ENCODE results near the gene FLT4.

The FLT4 gene

GRCh38 chr5:180611140-180611850, 38.1 kb downstream of the FLT4 start:
- FAIRE-seq, result no peak

DNA sequence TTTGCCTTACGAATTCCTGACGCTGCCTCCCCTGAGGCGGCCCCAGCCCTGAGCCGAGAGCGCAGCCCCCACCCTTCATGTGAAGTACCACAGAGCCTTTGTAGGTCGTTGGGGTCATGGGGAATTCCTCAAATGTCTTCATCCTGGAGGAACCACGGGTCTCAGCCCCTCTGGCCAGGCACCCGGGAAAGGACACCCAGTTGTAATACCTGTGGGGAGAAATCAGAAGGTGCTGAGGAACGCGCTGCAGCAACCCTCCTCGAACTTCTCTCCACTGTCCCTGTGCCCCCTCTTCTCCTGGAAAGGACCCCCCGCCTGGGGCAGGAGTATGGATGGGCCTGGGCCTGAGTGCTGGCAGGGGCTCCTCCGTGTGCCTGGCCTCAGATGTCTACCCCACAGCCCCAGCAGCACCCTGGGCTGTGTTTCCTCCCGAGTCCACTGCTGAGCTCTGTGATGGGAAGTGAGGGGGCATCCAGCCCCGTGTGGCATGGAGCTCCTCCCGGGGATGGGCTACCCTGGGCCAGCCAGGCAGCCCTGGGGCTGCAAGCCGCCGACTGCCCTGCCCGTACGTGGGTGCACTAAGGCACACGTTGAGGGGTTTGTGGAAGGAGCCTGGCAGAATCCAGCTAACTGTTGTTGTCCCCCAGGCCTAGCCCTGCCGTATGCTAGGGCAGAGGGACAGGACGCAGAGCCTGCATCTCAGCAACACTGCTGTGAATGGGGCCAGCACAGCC, 39.4 kb downstream of the FLT4 start:
- no peak for FAIRE-seq

More at GRCh38 chr5:180611140-180611850, 38.1 kb downstream of the FLT4 start:
- DNase-seq (ENCODE audit: extremely low spot score, insufficient read length, low read depth), result no peak

DNA sequence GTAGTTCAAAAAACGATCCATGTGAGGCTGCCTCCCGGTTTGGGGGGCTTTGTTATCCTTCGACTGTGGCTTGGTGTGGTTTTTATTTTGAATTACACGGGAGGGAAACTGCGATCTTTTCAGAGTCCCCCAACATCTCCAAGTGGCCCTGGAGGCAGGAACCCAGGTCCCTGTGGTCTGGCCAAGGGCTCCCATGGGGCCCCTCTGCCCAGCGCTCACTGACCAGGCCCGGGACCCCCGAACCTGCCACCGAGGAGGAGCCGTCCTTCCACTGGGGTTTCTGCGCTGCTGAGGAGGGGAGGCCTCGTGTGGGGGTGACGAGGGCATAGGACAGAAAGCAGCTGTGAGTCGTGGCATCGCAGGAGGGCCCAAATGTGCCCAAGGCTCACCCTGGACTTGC, 40.0 kb downstream of the FLT4 start:
- DNase-seq (ENCODE audit: extremely low spot score, insufficient read length, low read depth) (no peak), FAIRE-seq (no peak)

More for the DNA sequence above, 39.4 kb downstream of the FLT4 start:
- no peak for DNase-seq (ENCODE audit: extremely low spot score, insufficient read length, low read depth)

DNA sequence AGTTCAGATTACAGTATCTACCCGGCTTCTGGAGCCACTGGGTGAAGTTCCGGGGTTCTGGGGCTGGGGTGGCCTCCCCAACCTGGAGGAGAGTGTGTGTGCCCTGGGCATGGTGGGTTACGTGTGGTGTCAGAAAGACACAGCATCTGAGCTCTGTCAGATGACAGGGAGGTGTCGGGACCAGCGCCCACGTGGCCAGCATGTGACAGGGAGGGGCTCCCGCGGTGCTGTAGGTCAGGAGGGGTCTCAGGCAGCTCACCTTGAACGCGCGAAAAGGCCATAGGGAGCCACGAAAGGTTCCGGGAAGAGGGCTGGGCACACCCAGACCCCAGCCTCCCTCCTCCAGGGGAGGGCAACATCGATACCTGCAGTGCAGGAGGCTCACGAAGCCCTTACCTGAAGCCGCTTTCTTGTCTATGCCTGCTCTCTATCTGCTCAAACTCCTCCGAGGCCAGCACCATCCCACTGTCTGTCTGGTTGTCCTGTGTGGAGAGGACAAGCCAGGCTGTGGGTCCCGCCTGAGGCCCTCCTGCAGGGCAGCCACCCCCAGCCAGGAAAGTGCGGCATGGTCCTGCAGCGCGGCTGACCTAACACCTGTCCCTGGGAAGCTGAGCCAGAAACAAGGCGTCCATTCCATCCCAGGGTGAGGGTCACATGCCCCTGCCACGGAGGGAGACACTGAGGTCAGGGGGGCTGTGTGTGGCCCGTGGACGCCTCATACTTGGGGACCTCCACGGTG, 40.7 kb downstream of the FLT4 start:
- no peak for FAIRE-seq
- no peak for DNase-seq (ENCODE audit: extremely low spot score, insufficient read length, low read depth)

DNA sequence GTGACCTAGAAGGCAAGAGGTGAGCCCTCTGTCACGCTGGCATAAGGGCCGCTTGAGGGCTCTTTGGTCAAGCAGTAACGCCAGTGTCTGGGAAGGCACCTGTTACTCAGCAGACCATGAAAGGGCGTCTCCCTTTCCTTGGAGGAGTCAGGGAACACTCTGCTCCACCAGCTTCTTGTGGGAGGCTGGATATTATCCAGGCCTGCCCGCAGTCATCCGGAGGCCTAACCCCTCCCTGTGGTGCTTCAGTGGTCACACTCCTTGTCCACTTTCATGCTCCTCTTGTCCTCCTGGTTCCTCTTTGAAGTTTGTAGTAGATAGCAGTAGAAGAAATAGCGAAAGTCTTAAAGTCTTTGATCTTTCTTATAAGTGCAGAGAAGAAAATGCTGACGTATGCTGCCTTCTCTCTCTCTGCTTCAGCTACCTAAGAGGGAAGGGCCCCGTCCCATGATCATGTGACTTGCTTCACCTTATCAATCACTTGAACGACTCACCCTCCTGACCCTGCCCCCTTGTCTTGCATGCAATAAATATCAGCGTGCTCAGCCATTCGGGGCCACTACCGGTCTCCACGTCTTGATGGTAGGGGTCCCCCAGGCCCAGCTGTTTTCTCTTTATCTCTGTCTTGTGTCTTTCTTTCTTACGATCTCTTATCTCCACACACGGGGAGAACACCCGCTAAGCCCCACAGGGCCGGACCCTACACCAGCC, 41.4 kb downstream of the FLT4 start:
- FAIRE-seq (no peak), DNase-seq (ENCODE audit: extremely low spot score, insufficient read length, low read depth) (no peak)

DNA sequence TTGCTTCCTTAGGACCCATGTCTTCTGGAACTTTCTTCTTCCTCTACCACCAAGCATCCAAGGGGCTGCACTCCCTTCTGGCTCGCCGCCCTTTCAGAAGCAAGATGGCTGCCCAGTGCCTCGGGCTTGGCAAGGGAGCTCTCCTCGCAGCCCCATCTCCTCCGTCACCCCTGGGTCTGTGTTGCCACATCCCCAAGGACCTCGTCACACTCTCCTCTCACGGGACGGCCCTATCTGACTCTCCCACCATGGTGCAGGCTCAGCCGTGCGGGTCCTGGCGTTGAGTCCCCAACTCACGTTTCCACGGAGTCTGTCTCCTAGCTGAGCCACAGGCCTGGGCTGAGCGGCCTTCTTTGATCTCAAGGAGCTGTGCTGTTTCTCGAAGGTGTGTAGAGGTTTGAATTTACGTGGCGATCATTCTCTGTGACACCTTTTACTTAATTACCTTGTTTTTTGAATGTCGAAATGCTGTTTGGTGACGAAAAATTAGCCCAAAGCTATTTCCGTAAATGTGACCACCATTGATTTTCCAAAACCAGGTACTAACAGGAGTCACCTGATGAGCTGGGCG, 43.1 kb downstream of the FLT4 start:
- DNase-seq (ENCODE audit: extremely low spot score, insufficient read length, low read depth) (no peak), FAIRE-seq (no peak)

GRCh38 chr5:180605554-180606214, 43.7 kb downstream of the FLT4 start:
- DNase-seq (ENCODE audit: extremely low spot score, insufficient read length, low read depth) (peak; percentile 44), FAIRE-seq (peak; percentile 84)

- FAIRE-seq (no peak), DNase-seq (ENCODE audit: extremely low spot score, insufficient read length, low read depth) (no peak)
Measured at GRCh38 chr5:180604271-180604670, 45.1 kb downstream of the FLT4 start.

DNA sequence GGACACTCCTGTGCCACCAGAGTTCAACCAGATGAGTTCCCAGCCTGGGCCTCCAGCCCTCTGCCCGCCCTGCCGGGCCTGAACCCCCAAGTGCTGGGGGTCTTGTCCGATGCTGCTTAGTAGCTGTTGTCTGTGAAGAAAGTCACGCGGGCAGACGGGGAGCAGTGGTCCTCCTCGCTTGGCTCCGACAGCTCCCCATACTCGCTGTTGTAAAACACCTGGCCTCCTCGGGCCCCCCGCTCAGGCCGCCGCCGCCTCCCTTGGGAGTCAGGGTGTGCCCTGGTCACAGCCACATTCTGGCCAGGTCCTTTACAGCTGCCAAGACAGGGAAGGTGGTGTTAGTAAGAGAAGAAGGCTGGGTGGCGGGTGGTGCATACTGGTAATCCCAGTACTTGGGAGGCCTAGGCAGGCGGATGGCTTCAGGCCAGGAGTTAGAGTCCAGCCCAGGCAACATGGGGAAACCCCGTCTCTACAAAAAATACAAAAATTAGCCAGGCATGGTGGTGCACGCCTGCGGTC, 46.3 kb downstream of the FLT4 start:
- FAIRE-seq, result no peak

DNA sequence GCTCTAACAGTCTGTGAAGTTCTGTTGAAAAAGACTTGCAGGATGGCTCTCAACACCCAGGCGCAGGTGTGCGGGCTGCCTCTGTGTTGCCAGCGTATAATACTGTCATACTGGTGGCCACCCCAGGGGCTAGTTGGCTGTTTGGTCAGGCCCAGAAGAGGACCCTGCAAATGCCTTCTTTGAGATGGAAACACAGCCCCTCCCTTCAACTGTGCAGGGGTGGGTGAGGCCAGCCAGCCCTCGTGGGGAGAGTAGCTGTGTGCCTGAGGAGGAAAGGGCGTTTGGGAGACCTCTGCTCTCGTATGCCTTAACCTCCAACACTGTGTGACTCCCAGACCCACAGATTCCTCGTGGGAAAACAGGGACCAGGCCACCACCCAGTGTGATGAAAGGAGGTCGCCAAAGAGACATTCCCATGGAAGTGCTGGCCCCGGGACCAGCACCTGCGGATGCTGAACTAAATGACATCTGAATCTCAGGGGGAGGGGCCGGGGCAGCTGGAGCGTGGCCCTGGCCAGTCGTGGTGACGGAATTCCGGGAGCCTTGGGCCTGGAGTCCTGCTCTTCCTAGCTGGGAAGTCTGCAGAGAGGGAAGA, 46.8 kb downstream of the FLT4 start:
- DNase-seq (ENCODE audit: extremely low spot score, insufficient read length, low read depth) (no peak), FAIRE-seq (no peak)

More for the DNA sequence above, 46.3 kb downstream of the FLT4 start:
- no peak for DNase-seq (ENCODE audit: extremely low spot score, insufficient read length, low read depth)

DNA sequence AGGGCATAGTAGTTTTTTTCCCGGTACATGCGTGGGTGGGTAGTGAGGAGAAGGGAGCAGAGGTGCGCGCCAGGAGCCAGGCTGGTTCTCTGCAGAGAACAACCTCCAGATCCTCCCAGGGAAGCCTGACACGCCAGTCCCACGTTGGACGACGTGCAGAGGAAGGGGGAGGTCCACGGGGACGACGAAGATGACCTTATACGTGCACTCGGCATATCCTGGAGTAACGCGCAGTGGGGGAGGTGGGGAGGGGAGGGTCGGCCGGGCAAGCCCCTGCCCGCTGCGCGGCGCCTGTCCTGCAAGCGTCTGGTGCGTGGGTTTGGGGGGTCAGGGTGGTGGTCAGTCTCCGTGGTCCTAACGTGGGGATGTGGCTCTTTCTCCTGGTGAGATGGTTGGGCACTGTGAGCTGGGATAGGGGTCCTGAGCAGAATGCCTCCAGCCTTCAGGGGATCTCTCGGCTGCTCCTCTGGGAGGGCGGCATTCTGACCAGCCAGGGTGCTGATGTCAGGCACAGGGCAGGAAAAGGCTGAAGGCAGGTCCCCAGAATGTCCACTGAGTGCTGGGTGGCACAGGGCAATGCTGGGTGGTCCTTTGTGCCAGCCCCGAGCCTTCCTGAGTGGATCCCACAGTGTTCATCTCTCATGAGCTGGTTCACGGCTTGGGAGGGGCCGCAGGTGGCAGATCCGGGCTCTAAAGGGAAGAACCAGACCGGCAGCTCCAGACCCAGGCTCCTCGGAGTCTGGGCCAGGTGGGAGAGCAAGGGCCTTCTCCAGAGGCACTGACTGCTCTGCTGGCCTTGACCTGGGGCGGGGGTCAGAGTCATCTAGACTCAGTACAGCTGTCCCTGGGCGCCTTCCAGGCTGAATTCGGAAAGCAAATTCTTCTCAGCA, 47.6 kb downstream of the FLT4 start:
- FAIRE-seq, result no peak
- no peak for DNase-seq (ENCODE audit: extremely low spot score, insufficient read length, low read depth)

- DNase-seq (ENCODE audit: extremely low spot score, insufficient read length, low read depth), result no peak
- FAIRE-seq, result no peak
Measured at GRCh38 chr5:180600554-180601041, 48.8 kb downstream of the FLT4 start.

DNA sequence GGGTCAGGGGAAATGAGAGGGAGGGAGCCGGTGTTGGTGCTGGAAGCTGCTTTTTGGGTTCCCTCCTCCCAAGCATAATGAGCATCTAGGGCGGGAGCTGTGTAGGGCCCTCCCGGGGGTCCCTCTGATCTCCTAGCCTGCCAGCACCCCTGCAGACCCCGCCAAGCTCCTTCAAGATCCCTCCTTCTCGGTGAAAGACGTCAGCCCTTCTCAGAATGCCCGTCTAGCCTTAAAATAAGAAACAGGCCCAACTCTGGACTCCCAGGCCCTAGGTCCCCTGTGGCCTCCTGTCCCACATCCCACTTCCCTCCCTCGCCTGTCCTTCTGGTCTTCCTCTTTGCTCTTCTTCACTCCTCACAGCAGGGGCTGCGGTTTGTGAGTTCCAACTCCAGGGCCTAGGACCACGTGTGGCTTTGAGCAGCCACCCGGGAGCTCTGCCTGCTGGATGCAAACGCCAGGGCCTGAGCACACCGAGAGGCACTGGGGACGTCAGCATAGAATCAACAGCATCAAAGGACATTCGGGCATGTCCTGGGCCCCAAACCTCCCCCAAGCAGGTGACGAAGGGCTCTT, 49.3 kb downstream of the FLT4 start:
- FAIRE-seq (no peak), DNase-seq (ENCODE audit: extremely low spot score, insufficient read length, low read depth) (no peak)

GRCh38 chr5:180599590-180599914, 49.8 kb downstream of the FLT4 start:
- DNase-seq (ENCODE audit: extremely low spot score, insufficient read length, low read depth) (no peak), FAIRE-seq (no peak)

- no peak for DNase-seq (ENCODE audit: extremely low spot score, insufficient read length, low read depth)
- no peak for FAIRE-seq
Measured at GRCh38 chr5:180598797-180599589, 50.4 kb downstream of the FLT4 start.

GRCh38 chr5:180598316-180598701, 51.1 kb downstream of the FLT4 start:
- FAIRE-seq (no peak), DNase-seq (ENCODE audit: extremely low spot score, insufficient read length, low read depth) (no peak)
